Uterus (tissue), 2 donors: ENCODE data around the gene NFATC1.

Experiments used
- POLR2A ChIP-seq, 2 donors: fragments of 450-650 bp; IDR thresholded peaks; one replicate each; pipeline ENCODE4 v1.6.1; 2016; ENCODE audit warnings: antibody characterized with exemption in 2 of 2, mild to moderate bottlenecking in 1 of 2, moderate library complexity in 1 of 2
- TF ChIP-seq, protein P1 (sequence below), 4 experiments: fragments of 200-600 bp in 2 of 4; fragments of 450-650 bp in 2 of 4; sonication (generic) in 2 of 4; IDR thresholded peaks; one replicate each; pipeline ENCODE4 v1.5.1; 2016 to 2019; ENCODE audit warnings: antibody characterized with exemption in 4 of 4, mild to moderate bottlenecking in 2 of 4, moderate library complexity in 1 of 4

DNA sequence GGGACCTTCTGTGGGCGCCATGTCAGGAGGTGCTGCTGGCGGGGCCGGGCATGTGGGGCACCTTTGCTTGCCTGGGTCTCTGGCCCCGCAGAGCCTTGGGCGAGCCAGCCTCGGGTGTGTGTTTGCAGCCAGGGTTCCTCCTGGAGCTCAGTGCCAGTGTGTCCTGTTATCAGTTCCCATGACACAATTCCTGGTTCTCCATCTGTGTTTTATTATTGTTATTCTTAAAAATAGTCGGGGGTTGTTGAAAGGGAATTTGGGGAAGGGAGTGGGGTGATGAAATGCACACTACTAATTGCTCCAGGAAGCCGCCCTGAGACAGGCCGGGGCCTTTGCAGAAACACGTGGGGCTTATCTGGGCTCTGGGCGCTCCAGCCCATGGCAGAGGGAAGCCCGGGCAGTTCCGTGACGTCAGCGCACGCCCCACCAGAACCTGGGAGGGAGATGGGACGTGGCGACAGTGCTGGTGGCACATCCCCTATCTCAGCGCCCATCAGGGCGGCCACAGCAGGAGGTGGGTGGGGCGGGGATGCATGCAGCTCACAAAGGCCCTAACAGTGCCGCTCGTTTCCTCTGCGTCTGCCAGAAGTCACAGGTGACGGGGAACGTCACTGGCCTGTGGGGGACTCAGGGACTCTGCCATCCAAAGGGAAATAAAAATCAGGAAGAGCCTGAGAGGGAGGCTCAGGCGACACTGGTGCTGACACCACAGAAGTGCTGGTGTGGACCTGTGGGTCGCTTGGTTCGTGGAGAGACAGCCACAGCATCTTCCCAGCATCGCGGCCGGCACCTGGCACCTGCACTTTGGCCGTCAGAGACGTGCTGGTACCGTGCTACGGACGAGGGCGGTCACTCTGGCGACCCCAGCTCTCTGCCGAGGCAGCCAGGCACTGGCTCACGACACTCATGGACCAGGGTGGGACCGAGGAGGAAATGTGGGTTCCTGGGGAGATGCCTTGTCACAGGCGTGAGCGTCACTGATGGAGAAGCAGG lies 131.0 kb downstream of the NFATC1 start:
- TF ChIP-seq, protein P1, sequence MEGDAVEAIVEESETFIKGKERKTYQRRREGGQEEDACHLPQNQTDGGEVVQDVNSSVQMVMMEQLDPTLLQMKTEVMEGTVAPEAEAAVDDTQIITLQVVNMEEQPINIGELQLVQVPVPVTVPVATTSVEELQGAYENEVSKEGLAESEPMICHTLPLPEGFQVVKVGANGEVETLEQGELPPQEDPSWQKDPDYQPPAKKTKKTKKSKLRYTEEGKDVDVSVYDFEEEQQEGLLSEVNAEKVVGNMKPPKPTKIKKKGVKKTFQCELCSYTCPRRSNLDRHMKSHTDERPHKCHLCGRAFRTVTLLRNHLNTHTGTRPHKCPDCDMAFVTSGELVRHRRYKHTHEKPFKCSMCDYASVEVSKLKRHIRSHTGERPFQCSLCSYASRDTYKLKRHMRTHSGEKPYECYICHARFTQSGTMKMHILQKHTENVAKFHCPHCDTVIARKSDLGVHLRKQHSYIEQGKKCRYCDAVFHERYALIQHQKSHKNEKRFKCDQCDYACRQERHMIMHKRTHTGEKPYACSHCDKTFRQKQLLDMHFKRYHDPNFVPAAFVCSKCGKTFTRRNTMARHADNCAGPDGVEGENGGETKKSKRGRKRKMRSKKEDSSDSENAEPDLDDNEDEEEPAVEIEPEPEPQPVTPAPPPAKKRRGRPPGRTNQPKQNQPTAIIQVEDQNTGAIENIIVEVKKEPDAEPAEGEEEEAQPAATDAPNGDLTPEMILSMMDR (IDR thresholded peaks at IDR 0.05): no peak
- no peak for TF ChIP-seq POLR2A (IDR thresholded peaks at IDR 0.05)
